ENCODE measurements around the gene STS. TPM values are rescaled to one million over a fixed set of nuclear protein-coding genes. Genes with fewer than 3 reads are reported as not detected.

The STS gene
- total and polyA plus RNA-seq, 2 donors (not counting 3 experiments of a cell fraction or from before 2014, with no cell fraction given) = 2.1 to 4.9 TPM

GRCh38 chrX:7155163-7155562, 7.7 kb downstream of the STS start:
- no peak overlapping the region for H3K9ac ChIP-seq (replicated peaks; ENCODE audit: extremely low read depth, insufficient read depth, low read length)
- CTCF ChIA-PET = interaction anchor here (0.9 kb wide), 1 partner anchor 8 kb away, joined by 4 read pairs; no protein-coding TSS in a partner anchor
- intact Hi-C loops (cut with micrococcal nuclease) = no loop called here

More at GRCh38 chrX:7155163-7155562, 7.7 kb downstream of the STS start:
- no peak overlapping the region for H2AFZ ChIP-seq (ENCODE audit: low read depth, low read length)
- FAIRE-seq = no peak
- no peaks in the 10 kb centered on the region for H3K36me3 ChIP-seq (ENCODE audit: control insufficient read depth in 2 of 2, extremely low read depth in 1 of 2, insufficient read depth in 2 of 2, low read length in 2 of 2)
- BruUV-seq (replicated peaks) = no TSS peak
- TF ChIP-seq JUN (IDR thresholded peaks at IDR 0.05; ENCODE audit: borderline replicate concordance, insufficient read depth, insufficient read length, low read depth) (no peak), MYC (IDR thresholded peaks at IDR 0.05; ENCODE audit: low read depth, low read length) (no peak), GATA2 (IDR thresholded peaks at IDR 0.05; ENCODE audit: insufficient read depth, insufficient read length, low read depth, low read length) (no peak), FOS (IDR thresholded peaks at IDR 0.05; ENCODE audit: borderline replicate concordance, insufficient read depth, low read length) (no peak), POLR2AphosphoS5 (IDR thresholded peaks at IDR 0.05; ENCODE audit: insufficient read depth, low read depth, low read length) (no peak), POLR2A (IDR thresholded peaks at IDR 0.05; ENCODE audit: low read depth, low read length) (no peak), MAX (IDR thresholded peaks at IDR 0.05; ENCODE audit: insufficient read depth, insufficient read length) (no peak), CTCF (IDR thresholded peaks at IDR 0.05; ENCODE audit: extremely low read depth in 1 of 2, insufficient read depth in 1 of 2, low read depth in 1 of 2, low read length in 2 of 2) (no peak), EZH2 (IDR thresholded peaks at IDR 0.05; ENCODE audit: borderline replicate concordance, low read depth, low read length, severe bottlenecking) (no peak)
- no peak overlapping the region for H3K27ac ChIP-seq (ENCODE audit: insufficient read depth, low read depth, low read length)
- POLR2A ChIA-PET = no interaction called here
- dilution Hi-C loops (cut with MboI; ENCODE audit: extremely low pct_ligation_motif_present, low sequenced_read_pairs) = no loop called here
- no peak for DNase-seq (ENCODE audit: low read depth, low spot score)
- no peaks in the 10 kb centered on the region for H3K79me2 ChIP-seq (ENCODE audit: control insufficient read depth, insufficient read depth, low read length)
- H3K4me3 ChIP-seq (replicated peaks in 1 of 3; ENCODE audit: insufficient read depth in 1 of 3, low read depth in 1 of 3, low read length in 3 of 3) = no peak overlapping the region
- H3K27me3 ChIP-seq (ENCODE audit: control insufficient read depth in 2 of 2, insufficient read depth in 2 of 2, low read length in 2 of 2) = no peaks in the 10 kb centered on the region
- H3K4me2 ChIP-seq (ENCODE audit: insufficient read depth, low read length) = no peak overlapping the region
- H3K9me1 ChIP-seq (replicated peaks; ENCODE audit: control insufficient read depth, extremely low read depth, insufficient read depth, low read length) = no peaks in the 10 kb centered on the region
- no peaks in the 10 kb centered on the region for H4K20me1 ChIP-seq (replicated peaks; ENCODE audit: control insufficient read depth, extremely low read depth, insufficient read depth, low read length)
- no peaks in the 10 kb centered on the region for H3K9me3 ChIP-seq (replicated peaks; ENCODE audit: control insufficient read depth, insufficient read depth, low read length)
- no peaks in the 10 kb centered on the region for H3K4me1 ChIP-seq (ENCODE audit: control insufficient read depth, extremely low read depth, insufficient read depth, low read length)
